Mucosa of rectum (tissue), 2 donors: ENCODE data around the gene GJC1.
"Not testable (repeated sequence)": the region's sequence is repeated elsewhere in the genome, so short reads cannot be mapped to it uniquely, and the experiment has no call there.

Source experiments
- H3K27ac ChIP-seq, 2 donors: one replicate each; pipeline ENCODE4 v1.7.0; 2013; ENCODE audit warnings: inconsistent platforms in 2 of 2, low read depth in 2 of 2, low read length in 2 of 2
- H3K27me3 ChIP-seq, 2 donors: one replicate each; pipeline ENCODE4 v1.7.0; 2013; ENCODE audit warnings: low read length in 2 of 2; ENCODE audit not compliant: control insufficient read depth in 2 of 2, insufficient read depth in 2 of 2
- H3K36me3 ChIP-seq, 2 donors: one replicate each; pipeline ENCODE4 v1.7.0; 2013; ENCODE audit warnings: low read length in 2 of 2; ENCODE audit not compliant: control insufficient read depth in 2 of 2, insufficient read depth in 2 of 2
- H3K4me1 ChIP-seq, 2 donors: one replicate each; pipeline ENCODE4 v1.7.0; 2013; ENCODE audit warnings: low read length in 2 of 2, mild to moderate bottlenecking in 1 of 2; ENCODE audit not compliant: control insufficient read depth in 2 of 2, insufficient read depth in 2 of 2
- H3K4me3 ChIP-seq, 2 donors: one replicate each; pipeline ENCODE4 v1.7.0; 2013; ENCODE audit warnings: low read length in 2 of 2
- H3K9ac ChIP-seq, 2 donors: one replicate each; pipeline ENCODE4 v1.7.0; 2013; ENCODE audit warnings: low read length in 2 of 2, low read depth in 1 of 2, mild to moderate bottlenecking in 1 of 2
- H3K9me3 ChIP-seq, 2 donors: one replicate each; pipeline ENCODE4 v1.7.0; 2013; ENCODE audit warnings: low read length in 2 of 2; ENCODE audit not compliant: control insufficient read depth in 2 of 2
- donor health status: healthy.
- donor health status: Normal muscosa, but diverticular disease.

The GJC1 gene

DNA sequence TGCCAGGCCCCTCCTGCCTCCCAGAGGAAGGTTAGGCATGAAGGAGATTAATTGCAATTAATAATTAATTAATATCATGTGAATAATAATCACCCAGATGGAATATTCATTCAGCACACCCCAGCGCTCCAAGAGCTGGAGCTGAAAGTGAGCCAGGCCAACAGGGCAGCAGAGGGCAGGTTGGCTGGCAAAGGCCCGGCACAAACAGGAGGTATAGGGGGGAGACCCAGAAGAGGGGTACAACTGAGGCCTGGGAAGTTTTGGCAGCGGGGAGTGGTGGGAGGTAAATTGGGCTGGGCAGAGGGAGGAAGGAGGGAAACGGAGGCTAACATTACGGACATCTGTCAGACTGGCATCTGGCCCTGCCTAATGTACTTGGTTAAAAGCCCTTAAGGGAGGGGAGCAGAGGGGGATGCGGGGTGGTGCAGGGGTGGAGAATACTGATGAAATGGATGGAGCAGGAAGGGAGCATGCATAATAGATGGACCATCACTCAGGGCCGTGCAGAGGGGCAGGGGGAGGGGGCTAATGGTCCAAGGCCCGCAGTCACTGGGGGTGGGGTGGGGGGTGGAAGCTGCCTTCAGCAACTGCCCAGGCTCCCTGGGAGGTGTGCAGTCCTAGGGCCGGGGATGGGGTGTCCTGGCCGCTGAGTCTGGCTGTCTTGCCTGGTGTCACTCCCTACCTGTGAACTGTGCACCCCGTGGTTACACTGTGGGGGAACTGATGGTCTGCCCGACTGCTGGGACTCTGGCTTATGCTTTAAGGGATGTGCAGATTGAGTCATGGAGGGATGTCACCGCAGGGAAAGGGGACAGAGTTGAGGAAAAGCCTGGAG lies 69.4 kb downstream of the GJC1 start:
- Histone ChIP-seq H3K9ac (no peak overlapping the region), H3K27ac (no peak overlapping the region), H3K4me3 (no peak overlapping the region), H3K27me3 (peaks cover 26% of the 10 kb centered on the region in 2 donors), H3K4me1 (peaks cover 5 to 6% of the 10 kb centered on the region in 2 donors), H3K9me3 (no peaks in the 10 kb centered on the region), H3K36me3 (no peaks in the 10 kb centered on the region)

GRCh38 chr17:44759916-44760243 lies 70.2 kb downstream of the GJC1 start:
- H3K4me3 ChIP-seq = no peak overlapping the region

DNA sequence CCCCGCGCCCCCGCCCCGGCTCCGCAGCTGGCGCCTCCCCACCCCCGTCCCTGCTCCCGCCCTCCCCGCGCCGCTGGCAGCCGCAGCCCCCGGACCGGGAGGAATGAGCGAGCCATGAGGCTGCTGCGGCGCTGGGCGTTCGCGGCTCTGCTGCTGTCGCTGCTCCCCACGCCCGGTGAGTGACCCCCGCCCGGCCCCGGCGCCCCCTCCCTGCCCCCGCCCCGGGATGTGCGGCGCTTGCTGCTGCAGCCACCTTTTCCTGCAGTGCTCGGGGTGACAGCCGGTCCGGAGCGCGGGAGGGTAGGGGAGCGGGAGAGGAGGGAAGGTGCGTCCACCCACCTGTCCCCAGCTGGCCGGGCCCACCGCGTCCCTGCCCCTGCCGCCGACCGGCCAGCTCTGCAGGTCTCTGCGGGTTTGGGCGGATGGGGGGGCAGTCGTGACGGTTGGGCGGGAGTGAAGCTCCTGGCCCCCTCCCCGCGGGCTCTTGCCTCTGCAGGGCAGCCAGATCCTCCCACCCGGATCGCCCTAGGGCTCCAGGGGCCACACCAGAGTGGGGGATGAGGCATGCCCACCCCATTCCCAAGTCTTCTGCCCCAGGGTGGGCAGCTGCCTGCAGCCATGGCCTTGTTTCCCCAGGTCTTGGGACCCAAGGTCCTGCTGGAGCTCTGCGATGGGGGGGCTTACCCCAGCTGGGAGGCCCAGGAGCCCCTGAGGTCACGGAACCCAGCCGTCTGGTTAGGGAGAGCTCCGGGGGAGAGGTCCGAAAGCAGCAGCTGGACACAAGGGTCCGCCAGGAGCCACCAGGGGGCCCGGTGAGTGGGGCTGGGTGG lies 70.8 kb downstream of the GJC1 start:
- peaks cover 26% of the 10 kb centered on the region in 2 donors for H3K27me3 ChIP-seq
- H3K9me3 ChIP-seq = no peaks in the 10 kb centered on the region
- no peak overlapping the region for H3K27ac ChIP-seq
- H3K4me3 ChIP-seq = no peak overlapping the region
- H3K4me1 ChIP-seq = peaks cover 5 to 6% of the 10 kb centered on the region in 2 donors
- H3K36me3 ChIP-seq = no peaks in the 10 kb centered on the region
- no peak overlapping the region for H3K9ac ChIP-seq

More at GRCh38 chr17:44759916-44760243, 70.2 kb downstream of the GJC1 start:
- no peak overlapping the region for H3K27ac ChIP-seq
- peaks cover 5 to 6% of the 10 kb centered on the region in 2 donors for H3K4me1 ChIP-seq
- H3K27me3 ChIP-seq = peaks cover 26% of the 10 kb centered on the region in 2 donors
- no peak overlapping the region for H3K9ac ChIP-seq
- no peaks in the 10 kb centered on the region for H3K9me3 ChIP-seq
- no peaks in the 10 kb centered on the region for H3K36me3 ChIP-seq

GRCh38 chr17:44758414-44759085 lies 71.5 kb downstream of the GJC1 start, which contains the start of gene ADAM11:
Gene ADAM11, plus strand, starts transcription at chr17:44758988. Its CDS starts 212 bp downstream, at chr17:44759200.
- H3K27me3 ChIP-seq = peaks cover 26% of the 10 kb centered on the region in 2 donors
- no peak within 1 kb of the TSS for H3K4me3 ChIP-seq
- peaks cover 5 to 6% of the 10 kb centered on the region in 2 donors for H3K4me1 ChIP-seq
- no peaks in the 10 kb centered on the region for H3K9me3 ChIP-seq
- H3K9ac ChIP-seq = no peak within 1 kb of the TSS
- no peaks in the 10 kb centered on the region for H3K36me3 ChIP-seq
- H3K27ac ChIP-seq = no peak within 1 kb of the TSS

DNA sequence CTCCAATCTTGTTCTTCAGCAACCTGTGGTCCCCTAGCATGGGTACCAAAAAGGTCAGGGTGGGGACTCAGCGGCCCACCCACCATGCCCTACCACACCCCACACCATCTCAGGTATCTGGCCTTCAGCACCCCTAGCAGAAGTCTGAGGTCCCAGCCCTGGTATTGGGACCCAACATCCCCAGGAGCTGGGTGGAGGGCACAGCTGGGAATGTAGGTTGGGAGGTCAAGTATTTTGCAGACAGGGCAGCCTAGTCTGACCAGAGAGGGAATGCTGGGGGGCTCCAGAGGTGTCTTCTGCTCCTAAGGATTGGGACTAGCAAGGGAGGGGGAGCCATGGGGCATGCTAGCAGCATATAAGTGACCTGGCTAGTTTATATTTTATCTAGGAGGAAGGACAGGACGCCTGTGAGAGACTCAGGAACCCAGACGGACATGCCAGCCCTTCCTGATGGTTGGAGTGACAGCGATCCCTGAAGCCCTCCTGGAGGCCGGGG lies 72.1 kb downstream of the GJC1 start:
- Histone ChIP-seq H3K9ac (no peak overlapping the region), H3K9me3 (no peaks in the 10 kb centered on the region), H3K4me1 (peaks cover 5 to 6% of the 10 kb centered on the region in 2 donors), H3K27me3 (peaks cover 22 to 26% of the 10 kb centered on the region in 2 donors), H3K27ac (no peak overlapping the region), H3K36me3 (no peaks in the 10 kb centered on the region), H3K4me3 (no peak overlapping the region)

GRCh38 chr17:44757045-44757917 lies 72.8 kb downstream of the GJC1 start:
- H3K4me3 ChIP-seq = no peak overlapping the region
- H3K27ac ChIP-seq = no peak overlapping the region
- H3K36me3 ChIP-seq = no peaks in the 10 kb centered on the region
- H3K9ac ChIP-seq = no peak overlapping the region
- peaks cover 5 to 6% of the 10 kb centered on the region in 2 donors for H3K4me1 ChIP-seq
- H3K27me3 ChIP-seq = peaks cover 22% of the 10 kb centered on the region in 2 donors
- H3K9me3 ChIP-seq = no peaks in the 10 kb centered on the region

DNA sequence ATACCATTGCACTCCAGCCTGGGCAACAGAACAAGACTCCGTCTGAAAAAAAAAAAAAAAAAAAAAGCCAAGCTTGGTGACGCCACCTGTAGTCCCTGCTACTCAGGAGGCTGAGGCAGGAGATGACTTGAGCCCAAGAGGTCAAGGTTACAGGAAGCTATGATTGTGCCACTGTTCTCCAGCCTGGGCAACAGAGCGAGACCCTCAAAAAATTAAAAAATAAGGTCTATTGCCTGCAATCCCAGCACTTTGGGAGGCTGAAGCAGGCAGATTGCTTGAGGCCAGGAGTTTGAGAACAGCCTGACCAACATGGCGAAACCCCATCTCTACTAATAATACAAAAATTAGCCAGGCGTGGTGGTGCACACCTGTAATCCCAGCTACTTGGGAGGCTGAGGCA lies 74.9 kb downstream of the GJC1 start:
- not testable (repeated sequence) for H3K9ac ChIP-seq, H3K27ac ChIP-seq, H3K9me3 ChIP-seq, H3K4me3 ChIP-seq, H3K36me3 ChIP-seq, H3K4me1 ChIP-seq
- H3K27me3 ChIP-seq = peaks cover 14 to 16% of the 10 kb centered on the region in 2 donors

- no peak overlapping the region for H3K9ac ChIP-seq
- no peaks in the 10 kb centered on the region for H3K9me3 ChIP-seq
- H3K27ac ChIP-seq = no peak overlapping the region
- no peak overlapping the region for H3K4me3 ChIP-seq
- H3K27me3 ChIP-seq = peaks cover 5 to 9% of the 10 kb centered on the region in 2 donors
- peaks cover 0 to 4% of the 10 kb centered on the region in 2 donors for H3K36me3 ChIP-seq
- H3K4me1 ChIP-seq = peaks cover 1 to 2% of the 10 kb centered on the region in 2 donors
Measured at GRCh38 chr17:44754276-44754675, 75.8 kb downstream of the GJC1 start.
